ENCODE results near the gene PRPF4.

PRPF4 gene

DNA sequence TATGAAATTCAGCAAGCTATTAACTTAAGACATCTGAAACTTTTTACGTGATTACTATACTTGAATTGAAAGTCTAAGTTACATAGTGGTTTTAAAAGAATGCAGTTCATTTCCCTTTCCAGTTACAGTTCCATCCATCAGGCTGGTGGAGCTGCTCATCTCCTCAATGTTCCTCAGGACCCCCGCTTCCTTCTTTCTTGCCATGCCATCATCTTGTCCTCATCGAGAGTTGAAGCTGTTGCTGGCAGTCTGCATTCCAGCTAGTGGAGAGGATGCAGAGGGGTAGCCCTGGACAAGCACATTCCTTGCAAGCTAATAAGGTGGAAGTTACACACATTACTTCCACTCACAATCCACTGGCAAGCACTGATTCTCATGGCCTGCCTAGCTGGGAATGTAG lies 36.5 kb downstream of the PRPF4 start:
- DNase-seq (ENCODE audit: low read depth), result no peak

DNA sequence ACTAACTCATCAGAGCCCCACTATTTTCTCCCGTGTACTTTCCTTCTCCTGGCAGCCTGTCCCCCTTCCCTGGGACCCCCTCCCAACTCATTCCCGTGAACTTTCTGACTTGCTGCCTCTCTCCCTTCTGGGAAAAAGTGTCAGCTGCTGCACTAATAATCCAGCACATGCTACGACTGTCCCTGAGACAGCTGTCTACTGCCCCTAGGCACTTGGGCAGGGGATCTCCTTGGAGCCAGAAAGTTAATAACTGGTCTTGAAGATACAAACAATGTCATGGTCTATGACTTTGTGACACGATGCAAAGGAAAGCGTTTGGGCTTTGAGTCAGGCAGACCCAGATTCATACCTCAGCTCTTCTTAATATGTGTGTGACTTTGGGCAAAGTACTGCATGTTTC lies 37.8 kb downstream of the PRPF4 start:
- DNase-seq (ENCODE audit: low read depth), result no peak

DNA sequence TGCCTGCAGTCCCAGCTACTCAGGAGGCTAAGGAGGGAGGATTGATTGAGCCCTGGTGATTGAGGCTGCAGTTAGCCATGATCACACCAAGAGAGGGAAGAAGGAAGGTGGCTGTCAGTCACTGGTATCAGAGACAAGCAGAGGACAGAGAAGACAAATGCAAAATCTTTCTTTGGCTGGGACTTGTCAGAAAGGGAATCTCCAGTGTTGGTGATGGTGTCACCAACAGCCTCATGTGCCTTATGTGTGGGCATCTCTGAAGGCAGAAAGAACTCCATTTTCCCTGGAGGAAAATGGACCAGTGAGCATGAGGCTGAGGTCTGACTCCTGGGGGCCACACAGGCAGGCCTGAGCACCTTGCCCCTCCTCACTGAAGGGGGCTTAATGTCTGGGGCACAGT lies 39.8 kb downstream of the PRPF4 start:
- no peak for DNase-seq (ENCODE audit: low read depth)

DNA sequence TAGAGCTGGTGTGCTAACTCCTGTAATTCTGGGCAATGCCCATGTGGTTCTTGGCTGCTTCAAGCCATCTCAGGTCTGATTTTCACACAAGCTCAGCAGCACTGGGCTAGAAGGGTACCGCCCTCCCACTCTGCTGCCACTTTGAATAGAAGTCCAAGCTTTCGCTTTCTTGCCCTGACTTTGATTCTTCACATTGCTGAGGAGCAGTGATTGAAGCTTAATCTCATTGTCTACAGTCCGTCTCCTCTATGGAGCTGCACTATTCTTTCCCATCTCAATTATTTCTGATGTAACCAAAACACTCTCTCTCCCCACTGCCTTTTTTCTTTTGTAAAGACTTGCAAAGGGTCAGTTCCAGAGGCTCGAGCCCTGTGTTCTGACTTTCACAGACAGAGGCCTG lies 40.6 kb downstream of the PRPF4 start:
- DNase-seq (ENCODE audit: low read depth), result no peak

DNA sequence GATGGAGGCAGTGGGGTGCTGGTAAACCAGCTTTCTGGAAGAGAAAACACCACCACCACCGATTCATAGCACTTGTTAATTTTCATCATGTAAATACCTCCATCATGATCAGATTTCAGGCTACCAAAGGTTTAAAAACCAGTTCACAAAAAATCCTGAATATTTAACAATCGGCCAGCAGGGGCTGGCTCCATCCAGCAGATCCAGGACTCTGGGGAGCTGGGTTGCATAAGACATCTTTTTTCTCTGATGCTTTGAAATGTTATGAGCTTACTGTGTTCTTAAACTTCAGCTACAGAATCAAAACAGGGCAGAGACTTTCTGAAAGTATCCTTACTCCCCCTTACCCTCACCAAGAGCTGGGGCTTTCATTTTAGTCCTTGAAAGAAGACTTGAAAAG lies 42.3 kb downstream of the PRPF4 start:
- DNase-seq (ENCODE audit: low read depth), result peak; percentile 56

DNA sequence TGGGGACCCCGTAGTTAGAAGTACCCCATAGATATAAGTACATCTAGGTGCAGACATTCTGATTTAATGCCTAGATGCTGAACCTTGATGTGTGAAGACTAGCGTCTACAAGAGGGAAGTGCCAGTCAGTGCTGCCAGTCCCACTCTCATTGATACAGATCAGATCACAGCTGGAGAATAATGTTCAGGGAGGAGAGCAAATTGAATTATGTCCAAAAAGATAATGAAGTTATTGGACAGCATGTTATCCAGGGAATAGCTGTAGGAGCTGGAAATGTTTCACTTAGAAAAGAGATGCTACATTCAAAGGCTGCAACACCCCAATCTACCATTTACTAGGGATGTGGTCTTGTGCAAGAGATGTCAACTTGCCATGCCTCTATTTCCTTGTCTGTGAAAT lies 43.6 kb downstream of the PRPF4 start:
- DNase-seq (ENCODE audit: low read depth), result no peak

DNA sequence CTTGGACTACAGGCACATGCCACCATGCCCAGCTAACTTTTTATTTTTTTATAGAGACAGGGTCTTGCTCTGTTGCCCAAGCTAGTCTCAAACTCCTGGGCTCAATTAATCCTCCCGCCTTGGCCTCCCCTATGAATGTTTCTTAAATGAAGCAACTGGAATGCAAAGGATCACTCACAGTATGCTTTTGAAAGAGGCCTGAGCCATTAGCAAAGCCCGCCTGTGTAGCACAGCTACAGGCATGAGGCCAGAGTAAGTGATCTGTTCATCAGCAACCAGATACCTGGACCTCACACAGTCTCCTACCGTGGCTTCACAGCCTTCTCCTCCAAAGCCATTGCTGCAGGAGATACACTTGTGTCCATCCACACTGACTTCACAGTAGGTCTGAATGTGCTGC lies 44.6 kb downstream of the PRPF4 start:
- no peak for DNase-seq (ENCODE audit: low read depth)

DNA sequence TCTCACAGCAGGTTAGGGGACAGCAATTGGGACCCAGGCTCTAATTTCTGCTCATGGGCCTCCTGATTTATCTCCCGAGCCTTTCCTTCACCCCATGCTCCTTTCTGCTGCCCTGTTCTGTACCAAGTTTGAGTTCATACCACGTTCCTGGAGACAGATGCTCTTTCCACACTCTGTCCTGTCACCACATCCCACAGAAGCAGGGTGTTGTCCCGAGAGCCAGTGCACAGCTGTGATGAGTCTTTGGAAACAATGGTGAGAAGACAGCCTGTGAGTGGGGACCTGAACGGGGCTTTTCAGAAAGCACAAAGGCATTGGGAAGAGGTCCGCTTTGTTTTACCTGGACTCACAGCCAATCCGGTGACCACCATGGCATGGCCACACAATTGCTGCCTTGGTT lies 47.2 kb downstream of the PRPF4 start:
- DNase-seq (ENCODE audit: low read depth), result no peak

DNA sequence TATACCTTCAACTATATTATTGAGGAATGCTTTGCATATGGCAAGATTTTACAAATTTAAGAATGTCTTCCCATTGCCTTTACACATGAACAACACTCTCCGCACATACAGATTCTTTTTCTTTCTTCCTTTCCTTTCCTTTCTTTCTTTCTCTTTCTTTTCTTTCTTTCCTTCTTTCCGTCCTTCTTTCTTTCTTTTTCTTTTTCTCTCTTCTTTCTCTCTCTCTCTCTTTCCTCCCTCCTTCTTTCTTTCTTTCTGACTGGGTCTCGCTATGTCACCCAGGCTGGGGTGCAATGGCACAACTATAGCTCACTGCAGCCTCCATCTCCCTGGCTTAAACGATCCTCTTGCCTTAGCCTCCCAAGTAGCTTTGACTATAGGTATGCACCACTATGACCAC lies 50.8 kb downstream of the PRPF4 start:
- no peak for DNase-seq (ENCODE audit: low read depth)

DNA sequence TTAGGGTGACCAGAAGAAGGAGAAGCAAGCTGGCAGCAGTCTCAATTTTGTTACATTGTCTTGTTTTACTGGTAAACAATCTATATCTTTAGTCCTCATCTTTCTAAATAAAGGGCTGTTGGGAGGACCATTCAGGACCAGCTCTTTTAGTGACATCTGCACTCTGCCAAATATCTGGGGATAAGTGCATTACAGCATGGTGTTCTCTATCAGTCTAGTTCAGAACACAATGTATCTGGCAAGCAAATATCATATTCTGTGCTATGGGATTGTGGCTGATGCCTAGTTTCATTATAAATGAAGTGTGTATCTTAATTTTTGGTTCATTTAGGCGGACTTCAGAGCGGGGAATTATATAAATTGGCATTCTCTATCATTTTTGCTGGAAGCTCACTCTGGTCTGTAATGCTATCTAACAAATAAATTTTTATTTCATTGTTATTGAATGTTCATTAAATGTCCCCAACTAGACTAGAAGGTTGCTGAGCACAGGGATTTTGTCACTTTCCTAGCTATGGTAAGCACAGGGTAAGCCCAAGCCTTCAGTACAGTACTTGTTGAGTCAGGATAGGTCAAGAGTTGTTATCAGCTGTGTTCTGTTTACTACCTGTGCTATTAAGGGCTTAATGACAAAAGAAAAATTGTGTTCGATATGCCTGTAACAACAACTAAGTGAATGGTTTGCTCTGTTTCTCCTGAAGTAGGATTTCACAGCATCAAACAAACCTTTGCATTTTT lies 52.8 kb downstream of the PRPF4 start:
- DNase-seq (ENCODE audit: low read depth), result no peak

DNA sequence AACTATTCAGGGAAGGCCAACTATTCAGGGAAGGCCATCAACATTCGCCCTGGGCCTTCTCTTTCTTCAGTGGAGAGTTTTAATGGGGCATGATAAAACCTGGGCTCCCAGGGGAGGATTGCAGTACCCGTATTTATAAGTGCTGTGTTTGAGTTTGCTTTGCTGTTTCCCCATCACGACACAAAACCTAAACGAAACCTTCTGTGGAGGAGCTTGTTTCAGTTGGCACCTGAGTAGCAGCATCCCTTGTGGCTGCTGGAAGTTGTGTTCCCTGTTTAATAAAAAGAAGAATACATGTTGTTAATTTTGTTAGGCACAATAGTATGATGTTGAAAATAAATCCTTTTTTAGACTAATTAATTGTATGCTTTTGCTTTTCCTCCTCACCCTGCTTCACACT lies 56.3 kb downstream of the PRPF4 start:
- no peak for DNase-seq (ENCODE audit: low read depth)

DNA sequence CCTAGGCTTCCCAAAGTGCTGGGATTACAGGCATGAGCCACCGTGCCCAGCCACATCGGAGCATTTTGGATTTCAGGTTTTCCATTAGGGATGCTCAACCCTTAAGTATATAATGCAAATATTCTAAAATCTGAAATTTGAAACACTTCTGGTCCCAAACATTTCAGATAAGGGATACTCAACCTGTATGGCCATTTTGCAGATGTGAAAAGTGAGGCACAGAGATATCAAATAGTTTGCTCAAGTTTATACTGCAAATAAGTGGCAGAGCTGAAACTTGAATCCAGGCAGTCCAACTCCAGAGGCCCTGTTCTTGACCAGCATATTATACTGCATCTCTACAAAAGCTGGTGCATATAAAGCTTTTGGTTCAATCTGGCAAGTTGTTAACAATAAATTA lies 62.3 kb downstream of the PRPF4 start:
- no peak for DNase-seq (ENCODE audit: low read depth)

DNA sequence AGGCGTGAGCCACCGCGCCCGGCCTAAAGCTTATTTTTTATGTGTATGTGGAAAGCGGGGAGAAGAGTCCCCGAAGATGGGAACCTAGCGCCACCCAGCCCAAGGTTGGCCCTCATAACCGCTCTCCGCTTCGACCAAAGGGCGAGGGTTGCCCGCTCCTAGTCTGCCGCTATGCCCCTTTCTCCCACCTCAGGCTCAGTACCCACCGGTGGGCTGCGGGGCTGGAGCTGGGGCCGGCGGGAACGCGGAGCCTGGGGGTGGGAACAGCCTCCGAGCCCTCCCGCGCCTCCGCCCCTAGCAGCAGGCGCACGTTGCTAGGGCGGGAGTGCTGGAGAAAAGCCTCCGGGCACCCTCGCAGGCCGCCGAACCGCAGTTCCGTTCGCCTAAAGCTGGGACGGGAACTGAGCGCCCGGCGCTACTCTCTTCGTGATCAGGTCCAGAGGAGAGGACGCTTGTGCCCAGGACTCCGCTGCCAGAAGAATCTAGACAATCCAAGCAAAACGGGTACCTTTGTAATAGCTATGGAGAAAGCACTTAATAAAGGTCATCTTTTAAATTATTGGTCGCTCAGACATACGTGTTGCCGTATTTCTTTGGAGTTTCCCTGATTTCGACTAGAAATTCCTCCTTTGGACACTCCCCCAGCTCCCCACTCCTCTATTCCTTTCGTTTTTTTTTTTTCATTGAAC lies 64.7 kb downstream of the PRPF4 start, which contains the start of gene WDR31:
Gene WDR31 (minus strand): TSS at position 265 of the 689 bp plus-strand sequence. CDS start 8,253 bp downstream, outside the sequence.
- DNase-seq (ENCODE audit: low read depth), result peak; percentile 79

DNA sequence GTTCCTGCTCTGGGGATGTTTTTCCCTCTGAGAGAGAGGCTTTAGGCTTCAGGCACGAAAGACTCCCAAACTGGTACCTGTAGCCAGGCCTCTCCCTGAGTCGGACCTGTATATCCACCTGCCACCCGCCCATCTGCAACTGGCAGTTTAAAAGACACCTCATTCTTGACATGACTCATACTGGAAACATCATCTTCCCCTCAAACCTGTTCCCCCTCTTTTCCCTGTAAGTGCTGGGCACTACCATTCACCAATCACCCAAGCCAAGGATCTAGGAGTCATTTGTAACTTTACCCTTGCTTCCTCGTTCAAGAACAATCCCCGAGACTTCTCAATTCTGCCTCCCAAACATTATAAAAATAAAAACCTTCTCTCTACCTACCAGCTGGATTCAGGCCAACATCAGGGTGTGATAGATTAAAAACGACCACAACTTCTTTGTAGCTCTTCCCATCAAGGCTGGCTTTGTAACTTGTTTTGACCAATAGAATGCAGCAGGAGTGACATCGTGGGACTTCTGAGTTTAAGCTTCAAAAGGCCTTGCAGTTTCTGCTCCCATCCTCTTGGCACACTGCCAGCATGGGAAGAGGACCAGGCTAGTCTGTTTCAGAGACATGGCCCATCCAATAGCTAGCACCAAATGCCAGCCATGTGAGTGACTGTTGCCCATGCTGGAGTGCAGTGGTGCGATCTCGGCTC lies 66.4 kb downstream of the PRPF4 start:
- no peak for DNase-seq (ENCODE audit: low read depth)

All from stromal cell of bone marrow (primary cell).